Left ventricle myocardium superior (tissue), 1 donor: ENCODE measurements around the gene PLXNA4. TPM values are rescaled to one million over a fixed set of nuclear protein-coding genes. Genes with fewer than 3 reads are reported as not detected.

Experiments used
- ATAC-seq: fragments of 200-7000 bp; cut with Tn5 transposase; one replicate; pipeline ENCODE4 v1.9.1; 2020; ENCODE audit warnings: mild to moderate bottlenecking, moderate library complexity
- DNase-seq: peaks from one replicate; pipeline ENCODE4 v3.0.0-alpha.2; 2020
- intact Hi-C: fragments of 100-400 bp; cut with micrococcal nuclease; formaldehyde crosslinking; loops from one replicate; pipeline ENCODE4 v1.11.0; 2022
- total RNA-seq: library from RNA; stranded (reverse); fragmentation: NEBNext Ultra II Directional; extraction: Animal tissue kit (Norgen Biotek cat#: 25700); gene quantifications from one replicate; pipeline ENCODE4 v1.2.1, GENCODE V29; 2021
- donor health status: DM: no; HTN: yes; CAD: no; lungs with severe emphysema.

The PLXNA4 gene
- total RNA-seq, 1 donor from 2014 or later = 19.2 TPM

DNA sequence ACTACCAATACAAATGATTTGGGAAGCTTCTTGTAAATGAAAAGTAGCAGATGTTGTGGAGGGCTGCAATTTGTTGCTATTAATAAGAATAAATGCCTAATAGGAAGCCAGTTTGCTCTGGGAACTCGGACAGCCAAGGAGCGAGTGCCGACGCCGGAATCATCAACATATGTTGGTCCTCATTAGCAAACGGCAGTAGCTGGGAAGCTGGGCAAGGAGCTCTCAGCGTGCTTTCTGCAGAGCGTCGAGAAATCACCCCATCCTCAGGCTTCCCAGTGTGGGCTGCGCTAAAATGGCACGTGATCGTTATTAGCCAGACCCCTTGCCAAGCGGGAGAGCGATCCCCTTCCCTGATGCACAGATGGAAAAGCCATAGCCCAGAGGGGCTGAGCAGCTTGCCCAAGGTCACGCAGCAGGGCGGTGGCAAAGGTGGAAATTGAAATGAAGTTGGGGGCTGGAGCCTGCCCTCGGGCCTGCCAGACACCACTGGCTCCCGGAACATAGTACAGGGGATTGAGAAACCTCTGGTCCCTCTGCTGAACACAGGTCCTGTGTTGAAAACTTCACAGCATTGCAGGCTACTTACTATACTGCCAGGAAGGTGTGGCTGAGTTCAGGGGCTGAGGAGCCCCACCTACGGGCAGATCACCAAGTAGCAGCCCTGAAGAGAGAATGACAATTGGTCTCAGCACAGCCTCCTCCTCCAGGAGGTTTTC is 326.9 kb downstream of the PLXNA4 start:
- DNase-seq (no peak), ATAC-seq (peak; percentile 48)
- intact Hi-C loops = no loop called here

DNA sequence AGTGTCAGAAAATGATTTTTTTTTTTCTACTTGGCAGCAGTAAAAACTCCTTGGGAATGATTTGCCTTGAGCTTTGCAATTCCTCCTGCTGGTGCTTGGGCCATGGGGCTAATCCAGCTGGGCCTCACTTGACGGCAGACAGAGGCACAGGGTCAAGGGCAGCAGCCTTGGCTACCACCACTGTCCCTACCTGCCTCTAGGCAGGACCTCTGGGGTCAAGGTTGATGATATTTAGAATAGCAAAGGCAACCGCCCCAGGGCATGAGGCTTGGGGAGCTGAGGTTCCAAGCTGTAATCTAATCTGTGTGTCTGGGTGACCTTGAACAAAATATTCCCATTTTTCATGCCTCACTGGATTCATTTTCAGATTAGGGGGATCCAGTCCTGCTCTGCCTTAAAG is 327.4 kb downstream of the PLXNA4 start:
- intact Hi-C loops = no loop called here
- DNase-seq (no peak), ATAC-seq (no peak)

DNA sequence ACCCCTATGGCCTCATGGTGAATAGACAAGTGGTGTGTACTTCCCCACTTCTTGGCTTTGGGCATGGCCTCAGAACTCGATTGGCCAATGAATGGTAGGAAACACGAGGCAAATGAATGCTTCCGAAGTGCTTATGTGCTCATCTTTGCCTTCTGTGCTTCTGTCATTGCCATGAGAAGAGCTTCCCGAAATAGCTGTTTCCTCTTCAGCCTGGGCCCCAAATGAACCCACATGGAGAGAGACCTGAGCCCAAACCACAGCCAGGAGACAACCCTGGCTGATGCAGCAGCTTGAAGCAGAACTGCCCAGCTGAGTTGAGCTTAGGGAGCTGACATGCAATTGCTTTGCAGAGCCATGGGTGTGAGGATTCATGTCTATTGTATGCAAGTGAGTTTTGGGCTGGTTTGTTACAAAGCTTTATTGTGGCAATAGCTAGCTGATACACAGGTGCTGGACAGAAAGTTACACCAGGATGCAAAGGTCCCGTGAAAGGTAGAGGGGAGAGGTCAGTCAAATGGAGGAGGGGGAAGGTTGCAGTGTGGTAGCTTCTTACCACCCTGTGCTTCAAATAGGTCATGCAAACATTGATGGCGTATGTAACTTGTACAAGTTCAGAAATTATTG is 328.2 kb downstream of the PLXNA4 start:
- ATAC-seq = no peak
- intact Hi-C loops = no loop called here

DNA sequence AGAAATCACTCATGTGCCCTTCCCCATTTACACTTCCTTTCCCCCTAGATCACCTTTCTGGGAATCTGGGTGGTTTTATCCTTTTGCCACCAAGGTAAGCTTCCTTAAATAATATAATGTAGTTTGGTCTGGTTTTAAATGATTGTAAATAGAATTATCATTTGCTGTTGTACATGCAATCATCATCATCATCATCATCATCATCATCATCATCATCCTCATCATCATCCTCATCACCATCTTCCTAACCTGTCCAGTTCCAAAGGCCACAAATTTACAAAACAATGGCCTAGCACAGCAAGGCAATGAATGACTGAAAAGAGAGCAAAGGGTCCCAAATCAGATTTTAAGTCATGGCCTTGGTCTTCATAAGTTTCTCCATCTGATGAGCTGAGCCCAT is 329.7 kb downstream of the PLXNA4 start:
- DNase-seq = no peak
- ATAC-seq = no peak
- intact Hi-C loops = no loop called here

More for the DNA sequence above, 328.2 kb downstream of the PLXNA4 start:
- DNase-seq = no peak

DNA sequence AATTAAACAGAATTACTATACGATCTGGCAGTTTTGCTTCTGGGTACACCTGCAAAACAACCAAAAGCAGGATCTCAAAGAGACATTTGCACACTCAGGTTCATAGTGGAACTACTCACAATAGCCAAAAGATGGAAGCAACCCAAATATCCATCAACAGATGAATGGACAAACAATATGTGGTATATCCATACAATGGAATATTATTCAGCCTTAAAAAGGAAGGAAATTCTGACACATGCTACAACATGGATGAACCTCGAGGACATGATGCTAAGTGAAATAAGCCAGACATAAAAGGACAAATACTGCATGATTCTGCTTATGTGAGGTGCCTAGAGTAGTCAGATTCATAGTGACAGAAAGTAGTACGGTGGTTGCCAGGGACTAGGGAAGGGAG is 330.7 kb downstream of the PLXNA4 start:
- intact Hi-C loops = no loop called here
- no peak for DNase-seq
- no peak for ATAC-seq

DNA sequence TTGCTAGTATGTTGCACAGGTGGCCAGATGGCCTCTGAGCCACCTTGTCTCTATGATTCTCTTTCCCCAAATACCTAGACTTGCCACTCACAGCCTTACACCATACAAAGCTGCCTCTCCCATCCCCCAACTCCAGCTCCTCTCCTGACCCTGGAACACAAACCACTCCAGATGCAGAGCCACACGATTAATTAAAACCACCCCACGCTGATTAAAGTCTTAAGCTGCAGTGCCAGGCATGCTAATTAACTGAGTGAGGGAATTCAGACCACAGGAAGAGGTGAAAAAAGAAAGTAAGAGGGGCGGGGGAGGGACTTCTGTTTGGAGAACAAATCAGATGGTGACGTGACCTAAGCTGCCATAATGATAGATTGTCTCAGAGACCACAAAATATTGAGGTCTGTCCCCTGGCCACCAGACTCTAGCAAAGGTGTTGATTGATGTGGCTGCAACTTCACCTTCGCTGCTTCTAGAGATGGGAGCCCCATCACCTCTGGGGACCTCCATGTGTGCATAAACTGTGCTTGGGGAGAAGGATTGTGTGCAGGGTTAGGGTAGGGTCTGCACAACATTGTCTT is 331.3 kb downstream of the PLXNA4 start:
- ATAC-seq (no peak), DNase-seq (no peak)
- intact Hi-C loops = no loop called here

DNA sequence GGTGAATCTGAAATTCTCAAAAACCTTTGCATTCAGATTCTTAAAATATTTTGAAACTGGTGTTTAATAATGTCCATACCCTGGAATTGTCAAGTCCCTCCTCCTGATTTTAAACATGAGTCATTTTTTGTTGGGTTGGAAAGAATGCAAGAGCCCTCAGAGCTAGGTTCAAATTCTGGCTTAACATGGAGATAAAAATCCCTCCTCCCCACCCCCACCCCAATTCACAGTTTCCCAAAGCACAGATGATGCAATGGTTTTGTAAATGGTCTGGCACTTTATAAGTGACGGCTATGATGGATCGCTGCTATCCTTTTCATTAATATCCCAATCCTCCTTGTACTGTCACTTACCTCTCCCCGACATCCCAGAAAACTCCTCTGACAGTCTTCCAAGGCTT is 332.8 kb downstream of the PLXNA4 start:
- ATAC-seq (no peak), DNase-seq (no peak)
- intact Hi-C loops = no loop called here

DNA sequence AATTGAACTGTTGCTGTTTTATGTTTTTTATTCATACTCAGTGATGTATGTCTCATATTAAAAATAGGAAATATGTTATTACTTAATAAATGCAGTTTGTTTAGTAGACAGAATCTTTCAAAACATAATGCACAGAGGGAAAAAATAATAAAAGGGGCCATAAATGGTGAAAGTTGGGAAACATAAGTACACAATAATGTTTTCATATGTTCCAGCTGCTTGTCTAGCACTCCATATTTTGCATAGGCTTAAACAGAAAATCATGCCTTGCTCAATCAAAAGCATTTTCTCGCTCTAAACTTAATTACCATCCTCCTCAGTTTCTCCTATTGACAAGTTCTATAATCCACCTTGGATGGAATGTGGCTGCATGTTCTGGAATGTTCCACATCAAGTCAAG is 333.2 kb downstream of the PLXNA4 start:
- no peak for DNase-seq
- no peak for ATAC-seq
- intact Hi-C loops = no loop called here

DNA sequence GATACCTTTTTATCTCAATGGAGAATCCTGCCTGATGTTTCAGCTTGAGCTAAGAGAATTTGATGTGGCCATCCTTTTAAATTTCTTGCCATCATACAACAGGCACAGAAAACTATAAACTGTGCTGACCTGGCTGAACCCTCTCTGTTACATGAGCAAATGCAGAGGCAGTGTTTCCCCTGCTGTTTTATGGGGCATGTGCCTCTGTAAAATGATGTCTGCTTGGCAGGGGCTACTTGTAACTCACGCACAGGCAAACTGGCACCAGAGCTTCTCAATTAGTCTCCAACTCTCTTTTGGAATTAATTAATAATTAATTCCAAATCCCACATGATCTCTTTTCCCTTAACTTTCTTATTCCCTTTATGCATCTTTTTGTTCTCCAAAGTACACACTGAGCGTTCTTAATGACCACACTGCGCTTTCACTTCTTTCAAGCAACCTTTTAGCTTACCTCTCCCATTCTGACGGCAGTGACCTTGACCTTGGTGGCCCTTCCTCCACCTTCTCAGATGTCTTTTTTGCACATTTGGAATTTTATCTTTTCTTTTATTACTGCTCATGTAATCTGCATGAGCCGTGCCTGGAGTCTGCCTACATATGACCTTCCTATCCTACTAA is 334.0 kb downstream of the PLXNA4 start:
- DNase-seq (no peak), ATAC-seq (no peak)
- intact Hi-C loops = no loop called here

DNA sequence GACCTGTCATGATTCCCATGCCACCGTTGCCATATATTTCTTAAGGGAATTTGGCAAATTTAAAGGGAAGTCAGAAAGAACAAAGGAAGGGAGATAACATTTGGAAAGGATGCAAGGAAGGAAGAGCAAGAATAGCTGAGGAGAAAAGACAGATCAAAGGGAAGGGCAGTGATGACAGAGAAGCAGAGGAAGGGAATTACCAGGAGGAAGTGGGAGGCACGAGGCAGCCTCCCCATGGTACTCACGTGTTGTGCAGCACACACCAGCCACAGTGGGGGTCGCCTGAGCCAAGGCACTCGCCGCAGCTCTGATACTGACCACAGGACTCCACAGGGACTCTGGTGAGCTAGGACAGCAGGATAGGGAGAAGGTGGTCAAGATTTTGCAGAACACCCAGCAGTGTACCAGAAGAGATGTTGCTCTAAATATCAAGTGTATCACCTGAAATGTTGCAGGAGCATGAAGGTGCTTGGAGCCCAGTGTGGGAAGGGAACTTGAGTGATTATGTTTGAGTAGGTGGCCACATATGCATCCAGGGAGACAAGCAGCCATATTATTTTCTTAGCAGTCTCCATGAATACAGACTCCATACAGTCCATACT is 335.3 kb downstream of the PLXNA4 start:
- no peak for DNase-seq
- intact Hi-C loops = no loop called here

DNA sequence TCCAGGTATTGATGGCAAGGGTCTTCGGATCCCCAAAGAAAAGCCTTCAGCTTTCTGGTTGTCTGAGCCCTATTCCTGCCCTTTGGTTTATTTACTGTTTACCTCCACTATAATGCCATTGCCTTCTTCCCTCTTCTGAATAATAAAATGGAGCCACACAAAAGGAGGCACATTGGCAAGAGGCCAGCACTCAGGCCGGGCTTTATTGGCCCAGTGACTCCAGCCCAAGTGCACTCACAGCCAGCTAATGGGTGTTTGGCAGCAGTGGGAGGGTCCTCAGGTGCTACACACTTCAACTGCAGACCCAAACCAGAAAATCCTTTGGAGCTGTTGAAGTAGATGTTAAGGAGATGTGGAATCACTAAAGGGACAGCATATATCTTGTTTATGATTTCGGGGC is 336.0 kb downstream of the PLXNA4 start:
- no peak for ATAC-seq
- intact Hi-C loops = no loop called here
- DNase-seq = no peak

More for the DNA sequence above, 335.3 kb downstream of the PLXNA4 start:
- ATAC-seq = no peak

DNA sequence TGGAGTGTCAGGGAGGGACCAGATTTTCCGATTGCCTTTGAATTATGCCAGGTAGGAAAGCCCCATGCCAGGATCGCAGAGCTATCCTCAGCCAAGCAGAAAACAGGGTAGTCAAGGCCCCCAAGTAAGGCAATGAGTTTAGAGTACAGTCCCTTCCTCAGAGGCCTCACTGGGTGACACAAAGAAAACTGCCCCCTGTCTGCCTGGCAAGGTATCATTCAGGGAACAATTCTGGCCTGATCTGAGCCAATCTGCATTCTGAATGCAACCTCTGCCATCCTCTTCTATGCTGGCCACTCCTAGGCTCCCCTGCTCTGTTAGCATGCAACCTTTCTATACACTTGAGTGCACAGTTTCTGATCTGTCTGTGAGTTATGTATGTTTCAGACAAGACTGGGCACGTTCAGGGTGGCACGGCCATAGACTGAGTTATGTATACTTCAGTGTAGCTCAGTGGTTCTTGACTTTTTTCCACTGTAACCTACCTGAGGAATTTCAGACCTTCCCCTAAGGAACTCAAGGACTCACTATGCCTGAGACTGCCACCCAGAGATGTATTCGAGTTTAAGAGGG is 336.8 kb downstream of the PLXNA4 start:
- ATAC-seq (no peak), DNase-seq (no peak)
- intact Hi-C loops = no loop called here

DNA sequence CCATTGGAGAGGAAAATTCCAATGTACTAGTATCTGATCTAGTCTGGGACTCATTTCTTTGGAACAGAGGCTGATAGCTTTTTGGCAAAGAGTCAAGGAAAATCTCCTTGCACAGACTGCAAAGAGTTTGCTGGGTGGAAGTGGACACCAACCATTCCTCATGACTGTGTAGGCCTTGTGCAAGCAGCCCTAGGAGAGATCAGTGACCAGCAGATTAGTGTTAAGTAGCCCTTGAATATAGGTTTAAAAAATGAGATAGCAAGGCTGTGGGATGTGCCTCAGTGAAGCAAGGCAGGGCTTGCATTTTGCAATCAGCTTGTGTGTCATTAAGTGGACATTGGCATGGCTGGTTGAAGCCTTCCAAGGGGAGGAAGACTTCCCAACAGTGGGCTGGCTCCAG is 341.6 kb downstream of the PLXNA4 start:
- ATAC-seq = no peak
- DNase-seq = no peak
- intact Hi-C loops = no loop called here

DNA sequence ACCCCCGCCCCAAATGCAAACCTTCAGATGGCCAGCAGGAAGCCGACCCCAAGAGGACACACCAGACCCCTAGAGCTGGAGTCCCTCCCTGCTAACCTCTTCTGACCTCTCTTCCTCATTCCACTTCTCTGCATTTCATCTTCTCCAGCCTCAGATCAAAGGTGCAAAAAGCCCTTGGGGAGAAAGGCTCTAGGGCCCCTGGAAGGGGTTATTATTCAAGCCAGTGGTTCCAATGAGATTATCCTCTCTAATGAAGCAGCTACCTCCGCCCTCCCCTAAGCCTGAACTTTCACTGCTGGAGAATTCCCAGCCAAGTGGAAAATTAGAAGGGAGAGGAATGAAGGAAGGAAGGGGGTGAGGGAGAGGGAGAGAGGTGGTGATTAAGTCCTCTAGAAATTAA is 343.9 kb downstream of the PLXNA4 start:
- no peak for DNase-seq
- intact Hi-C loops = no loop called here
- no peak for ATAC-seq

DNA sequence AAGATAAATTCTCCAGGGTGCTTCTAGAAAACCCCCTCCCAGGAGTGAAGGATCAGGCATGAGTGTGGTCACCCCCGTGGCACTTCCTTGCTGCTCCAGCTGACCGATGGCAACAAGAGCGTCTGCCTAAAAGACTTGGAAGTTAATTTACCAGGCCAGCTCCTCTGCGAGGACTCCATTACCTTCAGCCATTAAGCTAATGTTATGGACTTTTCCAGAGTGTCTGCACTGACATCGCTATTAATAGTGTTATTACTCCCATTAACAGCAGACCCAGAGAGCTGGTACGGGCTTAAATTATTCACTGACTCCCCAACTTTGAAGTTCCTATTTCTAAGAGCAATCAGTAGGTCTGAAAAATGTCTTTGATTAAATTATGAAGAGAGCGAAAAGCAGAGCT is 345.8 kb downstream of the PLXNA4 start:
- ATAC-seq (no peak), DNase-seq (no peak)
- intact Hi-C loops = no loop called here

DNA sequence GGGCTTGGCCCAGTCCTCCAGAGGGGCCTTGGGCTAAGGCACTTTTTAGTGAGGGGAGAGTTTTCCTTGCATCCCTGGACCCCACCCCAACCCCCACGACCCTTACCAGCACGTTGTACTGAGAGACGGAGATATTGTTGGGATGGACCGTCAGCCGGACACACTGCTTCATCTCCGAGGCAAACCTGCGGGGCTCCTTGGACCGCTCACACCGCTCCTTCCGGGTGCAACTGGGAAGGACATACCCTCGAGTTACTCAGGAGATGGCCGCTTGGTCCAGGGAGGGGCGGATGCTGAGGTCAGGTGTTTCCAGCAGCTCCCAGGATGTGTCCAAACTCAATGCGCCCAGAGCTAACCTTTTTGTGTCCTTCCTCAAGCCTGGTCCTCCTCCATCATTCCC is 348.0 kb downstream of the PLXNA4 start:
- ATAC-seq (no peak), DNase-seq (no peak)
- intact Hi-C loops = no loop called here

DNA sequence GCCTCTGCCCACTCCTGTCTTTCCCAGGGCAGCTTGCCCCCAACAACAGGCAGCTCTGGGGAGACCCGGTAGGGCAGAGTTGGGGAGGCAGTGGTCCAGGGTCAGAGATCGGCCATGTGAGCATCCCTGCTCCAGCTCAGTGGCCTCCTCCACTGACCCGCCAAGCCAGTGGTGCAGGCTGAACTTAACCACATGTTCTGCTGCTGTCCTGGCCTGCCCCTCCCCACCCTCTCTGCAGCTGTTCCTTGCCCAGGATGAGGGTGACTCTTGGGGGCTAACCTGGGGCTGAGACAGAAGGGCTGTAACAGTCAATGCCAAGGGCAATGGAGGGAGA is 349.3 kb downstream of the PLXNA4 start:
- ATAC-seq (no peak), DNase-seq (no peak)
- intact Hi-C loops = no loop called here

DNA sequence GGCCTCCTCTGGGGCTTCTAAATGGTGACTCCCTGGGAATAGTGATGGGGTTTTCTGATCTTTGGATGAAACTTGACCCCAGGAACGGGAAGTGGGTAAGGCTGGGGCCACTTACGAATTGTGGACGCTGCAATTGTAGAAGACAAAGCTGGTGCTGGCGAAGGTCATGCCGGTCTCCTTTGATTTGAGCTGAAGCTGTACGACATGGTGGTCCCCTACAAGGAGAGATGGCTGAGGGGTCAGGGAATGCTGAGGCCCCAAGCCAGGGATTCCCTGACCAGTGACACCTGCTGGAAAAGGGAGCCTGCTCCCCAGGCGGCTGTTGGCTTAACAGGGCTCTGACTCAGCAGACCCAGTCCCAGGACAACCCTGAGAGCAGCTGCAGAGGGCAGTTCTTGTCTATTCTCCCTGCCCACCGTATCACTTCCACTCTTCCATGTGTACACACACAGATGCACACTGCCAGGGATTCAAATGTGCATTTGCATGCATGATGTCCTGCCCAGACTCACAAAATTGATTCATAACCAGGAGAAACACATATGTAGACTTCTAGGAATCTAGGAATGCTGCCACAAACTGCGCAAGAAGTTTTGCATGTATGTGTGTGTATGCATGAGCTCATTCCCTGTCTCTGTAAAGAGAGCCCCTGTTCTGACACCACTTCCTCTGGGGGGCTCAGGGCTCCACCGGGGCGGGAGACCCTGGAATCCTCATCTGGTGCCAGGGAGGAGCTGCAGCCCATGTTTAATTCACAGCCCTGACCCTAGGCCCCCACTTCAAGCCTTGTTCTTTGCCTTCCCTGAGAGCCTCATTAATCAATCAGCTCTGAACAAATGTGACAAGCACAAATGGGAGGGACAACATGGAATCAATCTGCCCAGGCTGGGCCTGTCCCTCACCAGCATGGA is 350.0 kb downstream of the PLXNA4 start:
- ATAC-seq (peak; percentile 41), DNase-seq (no peak)
- intact Hi-C loops = no loop called here
